ENCODE measurements around the gene CENPO. TPM values are rescaled to one million over a fixed set of nuclear protein-coding genes. Genes with fewer than 3 reads are reported as not detected.

Gene CENPO
- total and polyA plus RNA-seq, 2 donors (not counting 3 experiments of a cell fraction or from before 2014, with no cell fraction given) = 26.8 to 45.3 TPM

- dilution Hi-C loops (cut with MboI; ENCODE audit: extremely low pct_ligation_motif_present, low sequenced_read_pairs) (no loop called here), intact Hi-C loops (cut with micrococcal nuclease) (loop anchor here (2.0 kb wide), 1 partner anchor 15 kb away; no protein-coding TSS in a partner anchor)
- POLR2A ChIA-PET = no interaction called here
- Histone ChIP-seq H3K9me3 (replicated peaks; ENCODE audit: control insufficient read depth, insufficient read depth, low read length) (no peaks in the 10 kb centered on the region), H3K4me1 (ENCODE audit: control insufficient read depth, extremely low read depth, insufficient read depth, low read length) (peaks cover 6% of the 10 kb centered on the region), H3K27me3 (ENCODE audit: control insufficient read depth in 2 of 2, insufficient read depth in 2 of 2, low read length in 2 of 2) (no peaks in the 10 kb centered on the region), H2AFZ (ENCODE audit: low read depth, low read length) (no peak overlapping the region), H3K27ac (ENCODE audit: insufficient read depth, low read depth, low read length) (no peak overlapping the region), H3K9ac (replicated peaks; ENCODE audit: extremely low read depth, insufficient read depth, low read length) (no peak overlapping the region), H3K79me2 (ENCODE audit: control insufficient read depth, insufficient read depth, low read length) (peaks cover 80% of the 10 kb centered on the region), H3K36me3 (ENCODE audit: control insufficient read depth in 2 of 2, extremely low read depth in 1 of 2, insufficient read depth in 2 of 2, low read length in 2 of 2) (no peaks in the 10 kb centered on the region), H3K4me3 (replicated peaks in 1 of 3; ENCODE audit: insufficient read depth in 1 of 3, low read depth in 1 of 3, low read length in 3 of 3) (no peak overlapping the region), H4K20me1 (replicated peaks; ENCODE audit: control insufficient read depth, extremely low read depth, insufficient read depth, low read length) (no peaks in the 10 kb centered on the region), H3K4me2 (ENCODE audit: insufficient read depth, low read length) (no peak overlapping the region), H3K9me1 (replicated peaks; ENCODE audit: control insufficient read depth, extremely low read depth, insufficient read depth, low read length) (no peaks in the 10 kb centered on the region)
- no TSS peak for BruUV-seq (replicated peaks)
- no peak for DNase-seq (ENCODE audit: low read depth, low spot score)
- TF ChIP-seq POLR2A (IDR thresholded peaks at IDR 0.05; ENCODE audit: low read depth, low read length) = no peak
- TF ChIP-seq POLR2AphosphoS5 (IDR thresholded peaks at IDR 0.05; ENCODE audit: insufficient read depth, low read depth, low read length) = no peak
- no peak for TF ChIP-seq EZH2 (IDR thresholded peaks at IDR 0.05; ENCODE audit: borderline replicate concordance, low read depth, low read length, severe bottlenecking)
- TF ChIP-seq CTCF (IDR thresholded peaks at IDR 0.05; ENCODE audit: extremely low read depth in 1 of 2, insufficient read depth in 1 of 2, low read depth in 1 of 2, low read length in 2 of 2) = no peak
- peak; percentile 39 for TF ChIP-seq FOS (IDR thresholded peaks at IDR 0.05; ENCODE audit: borderline replicate concordance, insufficient read depth, low read length)
- CTCF ChIA-PET = interaction anchor here (0.9 to 1.9 kb wide), 7 partner anchors 9 to 196 kb away, joined by 3 to 7 read pairs (median 4); partner anchors contain the start of genes CENPO and PTRHD1
- FAIRE-seq = no peak
These were observed 16.2 kb downstream of the CENPO start for GRCh38 chr2:24809316-24810007.

Data from endothelial cell of umbilical vein (primary cell).